GM23338 (cell line): ENCODE results near the gene TENT4A. TPM values are rescaled to one million over a fixed set of nuclear protein-coding genes. Genes with fewer than 3 reads are reported as not detected.

ENCODE experiments used
- EZH2 ChIP-seq: fragments of 200-600 bp; sonication (generic); IDR thresholded peaks from one replicate; pipeline ENCODE4 v1.8.0; 2017; ENCODE audit warnings: antibody characterized with exemption, mild to moderate bottlenecking, low read depth; ENCODE audit not compliant: unreplicated experiment
- EZH2phosphoT487 ChIP-seq: fragments of 200-600 bp; sonication (generic); IDR thresholded peaks from one replicate; pipeline ENCODE4 v1.8.1; 2018; ENCODE audit warnings: antibody characterized with exemption; ENCODE audit not compliant: unreplicated experiment
- JUNB ChIP-seq: IDR thresholded peaks from one replicate; pipeline ENCODE4 v1.6.1; 2016; ENCODE audit warnings: antibody characterized with exemption; ENCODE audit not compliant: unreplicated experiment
- NANOG ChIP-seq: IDR thresholded peaks from 2 replicates; pipeline ENCODE4 v1.6.1; 2016; ENCODE audit warnings: antibody characterized with exemption, borderline replicate concordance
- POLR2AphosphoS5 ChIP-seq: IDR thresholded peaks from 2 replicates; pipeline ENCODE4 v1.6.1; 2016; ENCODE audit warnings: antibody characterized with exemption, low read depth
- STAT1 ChIP-seq: IDR thresholded peaks from one replicate; pipeline ENCODE4 v1.6.1; 2016; ENCODE audit warnings: antibody characterized with exemption; ENCODE audit not compliant: unreplicated experiment
- ZNF114 ChIP-seq: fragments of 250-450 bp; sonication (Bioruptor Pico); IDR thresholded peaks from 2 replicates; pipeline ENCODE4 v1.5.0; 2020; ENCODE audit warnings: mild to moderate bottlenecking, moderate library complexity
- ZNF331 ChIP-seq: fragments of 250-450 bp; sonication (Bioruptor Pico); IDR thresholded peaks from 2 replicates; pipeline ENCODE4 v1.5.0; 2020; ENCODE audit warnings: low read depth, mild to moderate bottlenecking, moderate library complexity
- polyA plus RNA-seq: library from polyadenylated mRNA; unstranded; fragments of >200 nt; fragmentation: Nextera tagmentation; extraction: Ambion mirVana; gene quantifications from 2 replicates; pipeline ENCODE4 v1.2.1, GENCODE V29; 2016
- total RNA-seq: library from RNA; depleted of rRNA; stranded (reverse); fragments of >200 nt; shearing (Covaris generic); gene quantifications from 2 replicates; pipeline ENCODE4 v1.2.3, GENCODE V29; 2014
- TF ChIP-seq, protein P1 (sequence below): fragments of 250-450 bp; sonication (Bioruptor Pico); IDR thresholded peaks from 2 replicates; pipeline ENCODE4 v1.5.0; 2020; ENCODE audit warnings: mild to moderate bottlenecking, moderate library complexity
- TF ChIP-seq, protein P2 (sequence below): IDR thresholded peaks from 2 replicates; pipeline ENCODE4 v1.6.1; 2016; ENCODE audit warnings: antibody characterized with exemption
- TF ChIP-seq, protein P3 (sequence below), 2 experiments: fragments of 200-600 bp in 1 of 2; sonication (generic) in 1 of 2; conservative IDR thresholded peaks; 2 replicates each; pipeline versions ENCODE4 v1.5.1 to v1.6.1; 2016 to 2017; ENCODE audit warnings: antibody characterized with exemption in 2 of 2, low read depth in 2 of 2, mild to moderate bottlenecking in 2 of 2, moderate library complexity in 1 of 2

TENT4A gene
- total and polyA plus RNA-seq, 2 experiments from 2014 or later = 5.3 to 24.0 TPM

DNA sequence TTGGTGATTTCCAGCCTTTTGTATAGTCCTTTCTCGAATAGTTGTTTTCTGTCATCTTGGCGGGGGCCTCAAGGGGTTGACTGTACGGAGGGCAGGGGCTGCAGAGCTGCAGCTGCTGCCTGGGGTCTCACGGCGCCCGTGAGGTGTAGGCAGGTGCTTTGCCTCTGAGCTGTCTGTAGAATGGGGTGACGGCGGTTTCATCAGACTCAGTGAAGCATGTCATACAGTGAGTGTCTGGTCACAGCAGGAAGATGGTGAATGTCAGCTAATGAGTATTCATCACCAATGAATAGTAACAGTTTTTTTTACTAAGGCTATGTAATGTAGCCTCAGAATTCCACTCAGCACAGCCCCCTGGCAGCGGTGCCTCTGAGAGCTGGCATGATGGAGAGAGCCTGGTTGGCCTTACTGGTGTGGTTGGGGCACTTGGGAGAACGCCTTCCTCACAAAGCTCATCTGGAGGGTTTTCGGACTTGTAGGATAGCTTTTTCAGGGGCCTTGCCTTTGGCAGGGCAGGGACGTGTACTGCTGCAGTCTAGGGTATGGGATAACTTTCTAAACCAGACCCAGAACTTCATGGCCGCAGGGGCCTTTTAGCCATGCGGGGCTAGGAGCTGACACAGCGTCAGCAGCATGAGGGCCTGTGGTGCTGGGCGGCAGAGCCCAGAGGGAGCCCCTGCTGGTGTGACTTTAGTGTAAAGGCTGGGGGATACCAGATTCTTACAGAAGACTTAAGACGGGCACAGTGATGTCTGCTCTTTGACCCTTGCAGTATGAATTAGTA, 15.0 kb downstream of the TENT4A start (continued):
- TF ChIP-seq, protein P1, sequence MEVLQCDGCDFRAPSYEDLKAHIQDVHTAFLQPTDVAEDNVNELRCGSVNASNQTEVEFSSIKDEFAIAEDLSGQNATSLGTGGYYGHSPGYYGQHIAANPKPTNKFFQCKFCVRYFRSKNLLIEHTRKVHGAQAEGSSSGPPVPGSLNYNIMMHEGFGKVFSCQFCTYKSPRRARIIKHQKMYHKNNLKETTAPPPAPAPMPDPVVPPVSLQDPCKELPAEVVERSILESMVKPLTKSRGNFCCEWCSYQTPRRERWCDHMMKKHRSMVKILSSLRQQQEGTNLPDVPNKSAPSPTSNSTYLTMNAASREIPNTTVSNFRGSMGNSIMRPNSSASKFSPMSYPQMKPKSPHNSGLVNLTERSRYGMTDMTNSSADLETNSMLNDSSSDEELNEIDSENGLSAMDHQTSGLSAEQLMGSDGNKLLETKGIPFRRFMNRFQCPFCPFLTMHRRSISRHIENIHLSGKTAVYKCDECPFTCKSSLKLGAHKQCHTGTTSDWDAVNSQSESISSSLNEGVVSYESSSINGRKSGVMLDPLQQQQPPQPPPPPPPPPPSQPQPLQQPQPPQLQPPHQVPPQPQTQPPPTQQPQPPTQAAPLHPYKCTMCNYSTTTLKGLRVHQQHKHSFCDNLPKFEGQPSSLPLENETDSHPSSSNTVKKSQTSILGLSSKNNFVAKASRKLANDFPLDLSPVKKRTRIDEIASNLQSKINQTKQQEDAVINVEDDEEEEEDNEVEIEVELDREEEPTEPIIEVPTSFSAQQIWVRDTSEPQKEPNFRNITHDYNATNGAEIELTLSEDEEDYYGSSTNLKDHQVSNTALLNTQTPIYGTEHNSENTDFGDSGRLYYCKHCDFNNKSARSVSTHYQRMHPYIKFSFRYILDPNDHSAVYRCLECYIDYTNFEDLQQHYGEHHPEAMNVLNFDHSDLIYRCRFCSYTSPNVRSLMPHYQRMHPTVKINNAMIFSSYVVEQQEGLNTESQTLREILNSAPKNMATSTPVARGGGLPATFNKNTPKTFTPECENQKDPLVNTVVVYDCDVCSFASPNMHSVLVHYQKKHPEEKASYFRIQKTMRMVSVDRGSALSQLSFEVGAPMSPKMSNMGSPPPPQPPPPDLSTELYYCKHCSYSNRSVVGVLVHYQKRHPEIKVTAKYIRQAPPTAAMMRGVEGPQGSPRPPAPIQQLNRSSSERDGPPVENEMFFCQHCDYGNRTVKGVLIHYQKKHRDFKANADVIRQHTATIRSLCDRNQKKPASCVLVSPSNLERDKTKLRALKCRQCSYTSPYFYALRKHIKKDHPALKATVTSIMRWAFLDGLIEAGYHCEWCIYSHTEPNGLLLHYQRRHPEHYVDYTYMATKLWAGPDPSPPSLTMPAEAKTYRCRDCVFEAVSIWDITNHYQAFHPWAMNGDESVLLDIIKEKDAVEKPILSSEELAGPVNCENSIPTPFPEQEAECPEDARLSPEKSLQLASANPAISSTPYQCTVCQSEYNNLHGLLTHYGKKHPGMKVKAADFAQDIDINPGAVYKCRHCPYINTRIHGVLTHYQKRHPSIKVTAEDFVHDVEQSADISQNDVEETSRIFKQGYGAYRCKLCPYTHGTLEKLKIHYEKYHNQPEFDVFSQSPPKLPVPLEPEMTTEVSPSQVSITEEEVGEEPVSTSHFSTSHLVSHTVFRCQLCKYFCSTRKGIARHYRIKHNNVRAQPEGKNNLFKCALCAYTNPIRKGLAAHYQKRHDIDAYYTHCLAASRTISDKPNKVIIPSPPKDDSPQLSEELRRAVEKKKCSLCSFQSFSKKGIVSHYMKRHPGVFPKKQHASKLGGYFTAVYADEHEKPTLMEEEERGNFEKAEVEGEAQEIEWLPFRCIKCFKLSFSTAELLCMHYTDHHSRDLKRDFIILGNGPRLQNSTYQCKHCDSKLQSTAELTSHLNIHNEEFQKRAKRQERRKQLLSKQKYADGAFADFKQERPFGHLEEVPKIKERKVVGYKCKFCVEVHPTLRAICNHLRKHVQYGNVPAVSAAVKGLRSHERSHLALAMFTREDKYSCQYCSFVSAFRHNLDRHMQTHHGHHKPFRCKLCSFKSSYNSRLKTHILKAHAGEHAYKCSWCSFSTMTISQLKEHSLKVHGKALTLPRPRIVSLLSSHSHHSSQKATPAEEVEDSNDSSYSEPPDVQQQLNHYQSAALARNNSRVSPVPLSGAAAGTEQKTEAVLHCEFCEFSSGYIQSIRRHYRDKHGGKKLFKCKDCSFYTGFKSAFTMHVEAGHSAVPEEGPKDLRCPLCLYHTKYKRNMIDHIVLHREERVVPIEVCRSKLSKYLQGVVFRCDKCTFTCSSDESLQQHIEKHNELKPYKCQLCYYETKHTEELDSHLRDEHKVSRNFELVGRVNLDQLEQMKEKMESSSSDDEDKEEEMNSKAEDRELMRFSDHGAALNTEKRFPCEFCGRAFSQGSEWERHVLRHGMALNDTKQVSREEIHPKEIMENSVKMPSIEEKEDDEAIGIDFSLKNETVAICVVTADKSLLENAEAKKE (CRISPR knock-in tag) = no peak
- TF ChIP-seq, protein P2, sequence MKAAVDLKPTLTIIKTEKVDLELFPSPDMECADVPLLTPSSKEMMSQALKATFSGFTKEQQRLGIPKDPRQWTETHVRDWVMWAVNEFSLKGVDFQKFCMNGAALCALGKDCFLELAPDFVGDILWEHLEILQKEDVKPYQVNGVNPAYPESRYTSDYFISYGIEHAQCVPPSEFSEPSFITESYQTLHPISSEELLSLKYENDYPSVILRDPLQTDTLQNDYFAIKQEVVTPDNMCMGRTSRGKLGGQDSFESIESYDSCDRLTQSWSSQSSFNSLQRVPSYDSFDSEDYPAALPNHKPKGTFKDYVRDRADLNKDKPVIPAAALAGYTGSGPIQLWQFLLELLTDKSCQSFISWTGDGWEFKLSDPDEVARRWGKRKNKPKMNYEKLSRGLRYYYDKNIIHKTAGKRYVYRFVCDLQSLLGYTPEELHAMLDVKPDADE = no peak
- TF ChIP-seq POLR2AphosphoS5 = no peak
- no peak for TF ChIP-seq NANOG
- TF ChIP-seq EZH2 = no peak
- TF ChIP-seq, protein P3, sequence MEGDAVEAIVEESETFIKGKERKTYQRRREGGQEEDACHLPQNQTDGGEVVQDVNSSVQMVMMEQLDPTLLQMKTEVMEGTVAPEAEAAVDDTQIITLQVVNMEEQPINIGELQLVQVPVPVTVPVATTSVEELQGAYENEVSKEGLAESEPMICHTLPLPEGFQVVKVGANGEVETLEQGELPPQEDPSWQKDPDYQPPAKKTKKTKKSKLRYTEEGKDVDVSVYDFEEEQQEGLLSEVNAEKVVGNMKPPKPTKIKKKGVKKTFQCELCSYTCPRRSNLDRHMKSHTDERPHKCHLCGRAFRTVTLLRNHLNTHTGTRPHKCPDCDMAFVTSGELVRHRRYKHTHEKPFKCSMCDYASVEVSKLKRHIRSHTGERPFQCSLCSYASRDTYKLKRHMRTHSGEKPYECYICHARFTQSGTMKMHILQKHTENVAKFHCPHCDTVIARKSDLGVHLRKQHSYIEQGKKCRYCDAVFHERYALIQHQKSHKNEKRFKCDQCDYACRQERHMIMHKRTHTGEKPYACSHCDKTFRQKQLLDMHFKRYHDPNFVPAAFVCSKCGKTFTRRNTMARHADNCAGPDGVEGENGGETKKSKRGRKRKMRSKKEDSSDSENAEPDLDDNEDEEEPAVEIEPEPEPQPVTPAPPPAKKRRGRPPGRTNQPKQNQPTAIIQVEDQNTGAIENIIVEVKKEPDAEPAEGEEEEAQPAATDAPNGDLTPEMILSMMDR (conservative IDR thresholded peaks at IDR 0.05; ENCODE audit: low read depth in 2 of 2) = no peak; a peak in 1 of 4 replicates
- TF ChIP-seq STAT1 = no peak
- no peak for TF ChIP-seq ZNF114 (CRISPR knock-in tag)
- no peak for TF ChIP-seq JUNB
- no peak for TF ChIP-seq EZH2phosphoT487
- TF ChIP-seq ZNF331 (CRISPR knock-in tag) = no peak
